ENCODE results near the gene LY86.
A peak's percentile ranks its signal among the peaks of the same experiment; 100 is the strongest.
"Not testable (repeated sequence)": the region's sequence is repeated elsewhere in the genome, so short reads cannot be mapped to it uniquely, and the experiment has no call there.

Gene LY86

GRCh38 chr6:6654599-6655575 is 66.4 kb downstream of the LY86 start:
- no peak for DNase-seq (ENCODE audit: low read depth)

GRCh38 chr6:6655805-6656251 is 67.3 kb downstream of the LY86 start:
- DNase-seq (ENCODE audit: low read depth): no peak

GRCh38 chr6:6656287-6656686 is 67.8 kb downstream of the LY86 start:
- DNase-seq (ENCODE audit: low read depth): no peak

GRCh38 chr6:6657085-6657819 is 68.7 kb downstream of the LY86 start:
- no peak for DNase-seq (ENCODE audit: low read depth)

GRCh38 chr6:6657820-6658217 is 69.3 kb downstream of the LY86 start:
- DNase-seq (ENCODE audit: low read depth): no peak

GRCh38 chr6:6659600-6660327 is 71.2 kb downstream of the LY86 start:
- no peak for DNase-seq (ENCODE audit: low read depth)

GRCh38 chr6:6660339-6661045 is 72.0 kb downstream of the LY86 start:
- DNase-seq (ENCODE audit: low read depth): no peak

GRCh38 chr6:6661191-6661590 is 72.7 kb downstream of the LY86 start:
- no peak for DNase-seq (ENCODE audit: low read depth)

- DNase-seq (ENCODE audit: low read depth): no peak
Measured at GRCh38 chr6:6661684-6662083, 73.2 kb downstream of the LY86 start.

GRCh38 chr6:6663421-6664135 is 75.1 kb downstream of the LY86 start:
- DNase-seq (ENCODE audit: low read depth): no peak

- DNase-seq (ENCODE audit: low read depth): no peak
Measured at GRCh38 chr6:6665555-6666243, 77.2 kb downstream of the LY86 start.

- not testable (repeated sequence) for DNase-seq (ENCODE audit: low read depth)
Measured at GRCh38 chr6:6670150-6670549, 81.6 kb downstream of the LY86 start.

GRCh38 chr6:6674872-6675271 is 86.4 kb downstream of the LY86 start:
- DNase-seq (ENCODE audit: low read depth): no peak

GRCh38 chr6:6676910-6677441 is 88.5 kb downstream of the LY86 start:
- DNase-seq (ENCODE audit: low read depth): peak; percentile 60

GRCh38 chr6:6678185-6678671 is 89.7 kb downstream of the LY86 start:
- DNase-seq (ENCODE audit: low read depth): no peak

- no peak for DNase-seq (ENCODE audit: low read depth)
Measured at GRCh38 chr6:6678811-6679210, 90.3 kb downstream of the LY86 start.

- no peak for DNase-seq (ENCODE audit: low read depth)
Measured at GRCh38 chr6:6679633-6680032, 91.1 kb downstream of the LY86 start.

- DNase-seq (ENCODE audit: low read depth): no peak
Measured at GRCh38 chr6:6680526-6680925, 92.0 kb downstream of the LY86 start.

- DNase-seq (ENCODE audit: low read depth): no peak
Measured at GRCh38 chr6:6681075-6681849, 92.7 kb downstream of the LY86 start.

Data from T follicular helper cell (primary cell).